ENCODE measurements around the gene CACNA2D3. TPM values are rescaled to one million over a fixed set of nuclear protein-coding genes. Genes with fewer than 3 reads are reported as not detected.

CACNA2D3 gene
- total RNA-seq, 1 donor from 2014 or later: not detected

- intact Hi-C loops (cut with micrococcal nuclease): no loop called here
These were observed 710.5 kb downstream of the CACNA2D3 start for GRCh38 chr3:54832876-54833275.

- intact Hi-C loops (cut with micrococcal nuclease): no loop called here
These were observed 713.3 kb downstream of the CACNA2D3 start for GRCh38 chr3:54835701-54836100.

GRCh38 chr3:54836871-54837270, 714.5 kb downstream of the CACNA2D3 start:
- intact Hi-C loops (cut with micrococcal nuclease): no loop called here

- intact Hi-C loops (cut with micrococcal nuclease): no loop called here
These were observed 715.6 kb downstream of the CACNA2D3 start for GRCh38 chr3:54837964-54838363.

- intact Hi-C loops (cut with micrococcal nuclease): no loop called here
These were observed 719.1 kb downstream of the CACNA2D3 start for GRCh38 chr3:54841471-54841870.

- intact Hi-C loops (cut with micrococcal nuclease): no loop called here
These were observed 721.0 kb downstream of the CACNA2D3 start for GRCh38 chr3:54843352-54843751.

- intact Hi-C loops (cut with micrococcal nuclease): no loop called here
These were observed 721.9 kb downstream of the CACNA2D3 start for GRCh38 chr3:54844211-54844610.

GRCh38 chr3:54845011-54845410, 722.7 kb downstream of the CACNA2D3 start:
- intact Hi-C loops (cut with micrococcal nuclease): no loop called here

GRCh38 chr3:54845551-54845950, 723.2 kb downstream of the CACNA2D3 start:
- intact Hi-C loops (cut with micrococcal nuclease): no loop called here

GRCh38 chr3:54846119-54846518, 723.8 kb downstream of the CACNA2D3 start:
- intact Hi-C loops (cut with micrococcal nuclease): no loop called here

- intact Hi-C loops (cut with micrococcal nuclease): no loop called here
These were observed 725.0 kb downstream of the CACNA2D3 start for GRCh38 chr3:54847361-54847760.

- intact Hi-C loops (cut with micrococcal nuclease): no loop called here
These were observed 727.0 kb downstream of the CACNA2D3 start for GRCh38 chr3:54849360-54849759.

GRCh38 chr3:54850484-54851018, 728.2 kb downstream of the CACNA2D3 start:
- intact Hi-C loops (cut with micrococcal nuclease): loop anchor here (5.0 kb wide), 2 partner anchors 332 to 1402 kb away; no protein-coding TSS in a partner anchor

GRCh38 chr3:54853573-54854404, 731.4 kb downstream of the CACNA2D3 start:
- intact Hi-C loops (cut with micrococcal nuclease): loop anchor here (5.0 kb wide), 2 partner anchors 329 to 1399 kb away; no protein-coding TSS in a partner anchor

- intact Hi-C loops (cut with micrococcal nuclease): no loop called here
These were observed 733.9 kb downstream of the CACNA2D3 start for GRCh38 chr3:54856271-54856670.

GRCh38 chr3:54857343-54857742, 735.0 kb downstream of the CACNA2D3 start:
- intact Hi-C loops (cut with micrococcal nuclease): no loop called here

GRCh38 chr3:54858093-54858785, 735.9 kb downstream of the CACNA2D3 start:
- intact Hi-C loops (cut with micrococcal nuclease): no loop called here

- intact Hi-C loops (cut with micrococcal nuclease): no loop called here
These were observed 736.8 kb downstream of the CACNA2D3 start for GRCh38 chr3:54859184-54859583.

GRCh38 chr3:54861248-54862067, 739.1 kb downstream of the CACNA2D3 start:
- intact Hi-C loops (cut with micrococcal nuclease): no loop called here

- intact Hi-C loops (cut with micrococcal nuclease): no loop called here
These were observed 740.2 kb downstream of the CACNA2D3 start for GRCh38 chr3:54862526-54862925.

GRCh38 chr3:54863366-54863765, 741.0 kb downstream of the CACNA2D3 start:
- intact Hi-C loops (cut with micrococcal nuclease): no loop called here
